ENCODE measurements around the gene IGFBPL1.

The IGFBPL1 gene

GRCh38 chr9:38439916-38440301 is 15.7 kb upstream of the IGFBPL1 start:
- Histone ChIP-seq H3K27me3 (ENCODE audit: control insufficient read depth, low read length) (peaks cover 6% of the 10 kb centered on the region; the same call in 1 of the 2 replicates), H3K9me2 (replicated peaks; ENCODE audit: control insufficient read depth, low read length) (no peaks in the 10 kb centered on the region), H3K4me3 (ENCODE audit: low read length) (no peak overlapping the region), H3K9me3 (ENCODE audit: control insufficient read depth, insufficient read depth, low read length) (no peaks in the 10 kb centered on the region), H4K20me1 (ENCODE audit: control insufficient read depth, insufficient read depth, low read depth, low read length) (no peaks in the 10 kb centered on the region), H3K4me1 (ENCODE audit: control insufficient read depth, low read length) (no peaks in the 10 kb centered on the region), H3K36me3 (ENCODE audit: control insufficient read depth, low read length) (no peaks in the 10 kb centered on the region), H3F3A (ENCODE audit: control insufficient read depth, insufficient read depth) (no peaks in the 10 kb centered on the region), H3K4me2 (ENCODE audit: low read length) (no peak overlapping the region), H3K27ac (ENCODE audit: low read depth, low read length) (no peak overlapping the region), H3K79me2 (ENCODE audit: control insufficient read depth, low read length) (no peaks in the 10 kb centered on the region)
- no peak for TF ChIP-seq EZH2phosphoT487 (IDR thresholded peaks at IDR 0.05; ENCODE audit: borderline replicate concordance, low read length)
- no peak for TF ChIP-seq CTCF (IDR thresholded peaks at IDR 0.05; ENCODE audit: low read depth, low read length, poor library complexity, severe bottlenecking)

- Histone ChIP-seq H3K36me3 (ENCODE audit: control insufficient read depth, low read length) (no peaks in the 10 kb centered on the region), H3K27ac (ENCODE audit: low read depth, low read length) (no peak overlapping the region), H3K79me2 (ENCODE audit: control insufficient read depth, low read length) (no peaks in the 10 kb centered on the region), H3K9me2 (replicated peaks; ENCODE audit: control insufficient read depth, low read length) (no peaks in the 10 kb centered on the region), H4K20me1 (ENCODE audit: control insufficient read depth, insufficient read depth, low read depth, low read length) (no peaks in the 10 kb centered on the region), H3K9me3 (ENCODE audit: control insufficient read depth, insufficient read depth, low read length) (no peaks in the 10 kb centered on the region), H3K4me1 (ENCODE audit: control insufficient read depth, low read length) (no peaks in the 10 kb centered on the region), H3K27me3 (ENCODE audit: control insufficient read depth, low read length) (peaks cover 6% of the 10 kb centered on the region; the same call in 1 of the 2 replicates), H3K4me3 (ENCODE audit: low read length) (no peak overlapping the region), H3K4me2 (ENCODE audit: low read length) (no peak overlapping the region), H3F3A (ENCODE audit: control insufficient read depth, insufficient read depth) (no peaks in the 10 kb centered on the region)
- TF ChIP-seq CTCF (IDR thresholded peaks at IDR 0.05; ENCODE audit: low read depth, low read length, poor library complexity, severe bottlenecking), result no peak
- TF ChIP-seq EZH2phosphoT487 (IDR thresholded peaks at IDR 0.05; ENCODE audit: borderline replicate concordance, low read length), result no peak
These were observed 15.1 kb upstream of the IGFBPL1 start for GRCh38 chr9:38439291-38439915.

- Histone ChIP-seq H3K27ac (ENCODE audit: low read depth, low read length) (no peak overlapping the region), H4K20me1 (ENCODE audit: control insufficient read depth, insufficient read depth, low read depth, low read length) (no peaks in the 10 kb centered on the region), H3K27me3 (ENCODE audit: control insufficient read depth, low read length) (peaks cover 13% of the 10 kb centered on the region; the same call in 1 of the 2 replicates), H3K4me3 (ENCODE audit: low read length) (no peak overlapping the region), H3K9me3 (ENCODE audit: control insufficient read depth, insufficient read depth, low read length) (no peaks in the 10 kb centered on the region), H3K79me2 (ENCODE audit: control insufficient read depth, low read length) (no peaks in the 10 kb centered on the region), H3K36me3 (ENCODE audit: control insufficient read depth, low read length) (no peaks in the 10 kb centered on the region), H3K4me1 (ENCODE audit: control insufficient read depth, low read length) (no peaks in the 10 kb centered on the region), H3K9me2 (replicated peaks; ENCODE audit: control insufficient read depth, low read length) (no peaks in the 10 kb centered on the region), H3F3A (ENCODE audit: control insufficient read depth, insufficient read depth) (no peaks in the 10 kb centered on the region), H3K4me2 (ENCODE audit: low read length) (no peak overlapping the region)
- TF ChIP-seq EZH2phosphoT487 (IDR thresholded peaks at IDR 0.05; ENCODE audit: borderline replicate concordance, low read length) (no peak), CTCF (IDR thresholded peaks at IDR 0.05; ENCODE audit: low read depth, low read length, poor library complexity, severe bottlenecking) (no peak)
These were observed 13.1 kb upstream of the IGFBPL1 start for GRCh38 chr9:38437193-38437823.
